SK-N-MC (cell line): ENCODE measurements around the gene CPM.

Source experiments
- EZH2 ChIP-seq: fragments of 200-600 bp; sonication (generic); IDR thresholded peaks from one replicate; pipeline ENCODE4 v1.6.1; 2017; ENCODE audit warnings: antibody characterized with exemption
- POLR2AphosphoS5 ChIP-seq: IDR thresholded peaks from 2 replicates; pipeline ENCODE4 v1.6.1; 2012; ENCODE audit warnings: mild to moderate bottlenecking, low read depth, low read length, borderline replicate concordance

DNA sequence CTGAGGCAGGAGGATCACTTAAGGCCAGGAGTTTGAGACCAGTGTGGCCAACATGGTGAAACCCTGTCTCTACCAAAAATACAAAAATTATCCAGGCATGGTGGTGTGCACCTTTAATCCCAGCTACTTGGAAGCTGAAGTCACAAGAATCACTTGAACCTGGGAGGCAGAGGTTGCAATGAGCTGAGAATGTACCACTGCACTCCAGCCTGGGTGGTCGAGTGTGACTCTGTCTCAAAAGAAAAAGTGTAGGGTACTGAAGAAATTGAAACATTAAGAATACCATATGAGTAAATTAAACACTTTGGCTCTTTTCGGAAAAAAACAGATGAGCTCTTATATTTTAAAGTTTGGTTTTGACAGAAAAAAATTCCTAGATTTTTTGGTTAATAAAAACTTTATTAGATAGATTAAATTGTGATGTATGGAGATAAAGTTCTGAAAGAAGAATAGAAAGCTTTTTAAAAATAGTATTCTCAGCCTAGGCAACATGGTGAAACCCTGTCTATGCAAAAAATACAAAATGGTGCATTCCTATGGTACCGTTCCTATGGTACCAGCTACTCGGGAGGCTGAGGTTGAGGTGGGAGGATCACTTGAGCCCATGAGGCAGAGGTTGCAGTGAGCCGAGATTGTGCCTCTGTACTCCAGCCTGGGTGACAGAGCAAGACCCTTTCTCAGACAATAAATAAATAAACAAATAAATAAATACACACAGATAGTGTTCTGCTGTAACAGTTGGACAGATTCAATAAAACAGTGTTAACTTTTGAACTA lies 104.9 kb downstream of the CPM start:
- TF ChIP-seq POLR2AphosphoS5 (no peak), EZH2 (no peak)
